Measurements from ENCODE around the gene PLSCR5. TPM values are rescaled to one million over a fixed set of nuclear protein-coding genes. Genes with fewer than 3 reads are reported as not detected.

Gene PLSCR5
- total and polyA plus RNA-seq, 10 of the 15 experiments (the other 5 are each of a cell fraction or from before 2014, with no cell fraction given): 0.06 TPM; not detected in 9

GRCh38 chr3:146540236-146540635 is 64.9 kb downstream of the PLSCR5 start:
- Histone ChIP-seq H3K79me2 (ENCODE audit: control insufficient read depth, insufficient read depth, low read length) (peaks cover 59% of the 10 kb centered on the region), H3K27ac (ENCODE audit: control insufficient read depth, insufficient read depth) (peak overlapping the region; percentile 35), H3K27me3 (replicated peaks in 1 of 2; ENCODE audit: control insufficient read depth in 2 of 2, insufficient read depth in 2 of 2, low read length in 1 of 2) (no peaks in the 10 kb centered on the region), H2AFZ (ENCODE audit: control insufficient read depth, low read depth, low read length) (no peak overlapping the region), H3K4me3 (peak overlapping the region; percentile 62; the same call in 1 of the 2 replicates), H3K9ac (ENCODE audit: control insufficient read depth, insufficient read depth, low read length) (no peak overlapping the region), H4K20me1 (ENCODE audit: control insufficient read depth, insufficient read depth) (no peaks in the 10 kb centered on the region), H3K36me3 (ENCODE audit: control insufficient read depth in 2 of 2, insufficient read depth in 2 of 2, low read length in 1 of 2) (peaks cover 0 to 3% of the 10 kb centered on the region in 2 experiments; a peak in 1 of 4 replicates), H3K4me2 (ENCODE audit: control insufficient read depth, insufficient read depth) (peak overlapping the region; percentile 74), H3K9me3 (replicated peaks; ENCODE audit: control insufficient read depth, insufficient read depth, low read length) (no peaks in the 10 kb centered on the region), H3K4me1 (ENCODE audit: control insufficient read depth, insufficient read depth, low read length) (no peaks in the 10 kb centered on the region; the same call in 1 of the 2 replicates)
- BruUV-seq (replicated peaks): no TSS peak
- DNase-seq (ENCODE audit: low read depth, low spot score) (no peak), ATAC-seq (peak; percentile 25), FAIRE-seq (no peak)
- in situ Hi-C loops (cut with MboI): no loop called here
- CTCF ChIA-PET: no interaction called here
- intact Hi-C loops (cut with micrococcal nuclease; ENCODE audit: unreplicated experiment): loop anchor here (5.0 kb wide), 1 partner anchor 73 kb away; the partner anchor contains the start of gene PLSCR2
- POLR2A ChIA-PET: interaction anchor here (0.5 kb wide), 1 partner anchor 31 kb away, joined by 6 read pairs; no protein-coding TSS in a partner anchor
- no peak for TF ChIP-seq E4F1 (IDR thresholded peaks at IDR 0.05; ENCODE audit: borderline replicate concordance, partially characterized antibody)
- TF ChIP-seq RELB (IDR thresholded peaks at IDR 0.05; ENCODE audit: low read depth): peak; percentile 72
- no peak for TF ChIP-seq HDAC2 (IDR thresholded peaks at IDR 0.05)
- 0 out of 2 replicates have a peak, but pooled peaks have one; percentile 10 for TF ChIP-seq RUNX3 (IDR thresholded peaks at IDR 0.05; ENCODE audit: low read length)
- WGBS (ENCODE audit: insufficient coverage, insufficient replicate concordance, low lambda C conversion rate, missing lambda C conversion rate): 9% methylated on average over 1 of the region's 1 CpG
- RAD21 ChIA-PET (ENCODE audit: unreplicated experiment): interaction anchor here (1.6 kb wide), 1 partner anchor 10 kb away, joined by 4 read pairs; no protein-coding TSS in a partner anchor
- SMC1A ChIA-PET (ENCODE audit: uncharacterized antibody, unreplicated experiment): interaction anchor here (1.1 to 2.9 kb wide), 6 partner anchors 9 to 37 kb away, joined by 3 to 10 read pairs (median 4); no protein-coding TSS in a partner anchor
